B cell (primary cell): ENCODE results near the gene DMKN. TPM values are rescaled to one million over a fixed set of nuclear protein-coding genes. Genes with fewer than 3 reads are reported as not detected.

ENCODE experiments used
- ATAC-seq: fragments of 200-7000 bp; cut with Tn5 transposase; one replicate; pipeline ENCODE4 v1.10.0; 2021; ENCODE audit warnings: low read depth, mild to moderate bottlenecking, moderate number of reproducible peaks, moderate library complexity
- CTCF ChIA-PET: fragments of 350-600 bp; sonication (Branson Sonifier 250); formaldehyde crosslinking; loops from one replicate; lab custom pipeline; 2021; ENCODE audit warnings: antibody characterized with exemption, inconsistent platforms; lab: Charles Lee
- POLR2A ChIA-PET: fragments of 350-600 bp; sonication (Branson Sonifier 250); formaldehyde crosslinking; loops from one replicate; lab custom pipeline; 2021; ENCODE audit warnings: antibody characterized with exemption; lab: Charles Lee
- DNase-seq: peaks from one replicate; pipeline ENCODE4 v3.0.0; 2013
- H2AFZ ChIP-seq: 2 replicates; pipeline ENCODE4 v1.6.1; 2012; ENCODE audit warnings: mild to moderate bottlenecking, low read depth, low read length; ENCODE audit not compliant: insufficient read depth, poor library complexity, severe bottlenecking
- H3K27ac ChIP-seq, 2 donors: 1 replicate in 1 of 2; 2 replicates in 1 of 2; pipeline ENCODE4 v1.5.1; 2012 to 2013; ENCODE audit warnings: low read length in 2 of 2, mild to moderate bottlenecking in 2 of 2, moderate library complexity in 1 of 2
- H3K27me3 ChIP-seq, 4 experiments: fragments of 200-600 bp in 1 of 4; sonication (generic) in 1 of 4; replicated peaks in 1 of 4; 1 replicate in 2 of 4; 2 replicates in 2 of 4; pipeline versions ENCODE4 v1.6.1 to v1.7.0; 2013 to 2016; ENCODE audit warnings: low read length in 3 of 4, mild to moderate bottlenecking in 2 of 4, mixed read lengths in 1 of 4, moderate library complexity in 1 of 4; ENCODE audit not compliant: insufficient read depth in 4 of 4, control insufficient read depth in 3 of 4; ENCODE audit errors: control extremely low read depth in 1 of 4
- H3K36me3 ChIP-seq, 2 experiments: replicated peaks in 1 of 2; 1 replicate in 1 of 2; 2 replicates in 1 of 2; pipeline versions ENCODE4 v1.6.1 to v1.7.1; 2013; ENCODE audit warnings: low read length in 1 of 2; ENCODE audit not compliant: insufficient read depth in 2 of 2, control insufficient read depth in 1 of 2; ENCODE audit errors: control extremely low read depth in 1 of 2, extremely low read depth in 1 of 2
- H3K4me1 ChIP-seq, 2 donors: fragments of 200-600 bp in 1 of 2; sonication (generic) in 1 of 2; 1 replicate in 1 of 2; 2 replicates in 1 of 2; pipeline versions ENCODE4 v1.5.1 to v1.6.1; 2013 to 2017; ENCODE audit warnings: low read length in 2 of 2; ENCODE audit not compliant: control insufficient read depth in 2 of 2, insufficient read depth in 2 of 2
- H3K4me2 ChIP-seq: replicated peaks from 2 replicates; pipeline ENCODE3; 2012; ENCODE audit warnings: mild to moderate bottlenecking, low read depth, low read length; ENCODE audit not compliant: poor library complexity, severe bottlenecking
- H3K4me3 ChIP-seq, 5 experiments: fragments of 200-600 bp in 1 of 5; sonication (generic) in 1 of 5; 1 replicate in 3 of 5; 2 replicates in 2 of 5; pipeline versions ENCODE4 v1.5.1 to v1.7.0; 2011 to 2016; ENCODE audit warnings: low read length in 4 of 5, mild to moderate bottlenecking in 4 of 5, low read depth in 2 of 5, control low read depth in 1 of 5, moderate library complexity in 1 of 5; ENCODE audit not compliant: insufficient read depth in 1 of 5; ENCODE audit errors: control extremely low read depth in 1 of 5, extremely low read depth in 1 of 5
- H3K79me2 ChIP-seq: fragments of 200-600 bp; sonication (generic); one replicate; pipeline ENCODE4 v1.6.0; 2016; ENCODE audit warnings: low read length; ENCODE audit not compliant: control insufficient read depth, insufficient read depth
- H3K9ac ChIP-seq: fragments of 200-600 bp; sonication (generic); 2 replicates; pipeline ENCODE4 v1.6.1; 2017; ENCODE audit warnings: mild to moderate bottlenecking, low read length, moderate library complexity
- H3K9me3 ChIP-seq, 3 donors: one replicate each; pipeline versions ENCODE4 v1.6.1 to v1.7.1; 2013; ENCODE audit warnings: low read length in 2 of 3; ENCODE audit not compliant: control insufficient read depth in 2 of 3, insufficient read depth in 1 of 3; ENCODE audit errors: control extremely low read depth in 1 of 3
- H4K20me1 ChIP-seq: 2 replicates; pipeline ENCODE4 v1.6.0; 2012; ENCODE audit warnings: mild to moderate bottlenecking, low read length; ENCODE audit not compliant: insufficient read depth, control insufficient read depth, poor library complexity, severe bottlenecking
- H3K27ac Mint-ChIP-seq: one replicate; pipeline ENCODE4 v1.8.0; 2021; ENCODE audit warnings: mixed read lengths
- H3K27me3 Mint-ChIP-seq: one replicate; pipeline ENCODE4 v1.8.0; 2021; ENCODE audit warnings: mixed read lengths
- H3K4me1 Mint-ChIP-seq: one replicate; pipeline ENCODE4 v1.8.0; 2021; ENCODE audit warnings: mixed read lengths
- H3K4me3 Mint-ChIP-seq: one replicate; pipeline ENCODE4 v1.8.0; 2021; ENCODE audit warnings: mixed read lengths
- H3K9me3 Mint-ChIP-seq: one replicate; pipeline ENCODE4 v1.8.0; 2022; ENCODE audit warnings: mixed read lengths; ENCODE audit not compliant: insufficient read depth
- EZH2 ChIP-seq: IDR thresholded peaks from 2 replicates; pipeline ENCODE4 v1.6.1; 2012; ENCODE audit warnings: borderline replicate concordance, low read depth, mild to moderate bottlenecking, moderate library complexity, low read length; ENCODE audit not compliant: insufficient read depth, poor library complexity, severe bottlenecking
- WGBS: methylation state at CpG from one replicate; pipeline ENCODE4 v1.1.5; 2013; ENCODE audit warnings: missing lambda C conversion rate; ENCODE audit not compliant: insufficient coverage; 5-methylcytosine and 5-hydroxymethylcytosine counted together
- intact Hi-C: fragments of 100-400 bp; cut with micrococcal nuclease; formaldehyde crosslinking; loops from one replicate; pipeline ENCODE4 v1.10.0; 2022
- polyA plus RNA-seq: library from polyadenylated mRNA; depleted of rRNA; stranded (reverse); fragments of >200 nt; gene quantifications from 2 replicates; pipeline ENCODE4 v1.2.3, GENCODE V29; 2012
- total RNA-seq, 2 donors: library from RNA; stranded (reverse); fragments of 120-200 nt in 1 of 2; gene quantifications; 1 replicate in 1 of 2; 2 replicates in 1 of 2; pipeline versions ENCODE4 v1.2.3 to v1.2.4, GENCODE V29; 2013 to 2022
- TF ChIP-seq, protein P1 (sequence below): fragments of 200-600 bp; IDR thresholded peaks from one replicate; pipeline ENCODE4 v1.8.0; 2022; ENCODE audit warnings: antibody characterized with exemption, mild to moderate bottlenecking

Gene DMKN
- total and polyA plus RNA-seq, 2 donors (not counting 1 experiment from before 2014, with no cell fraction given): 0.58 to 4.5 TPM

DNA sequence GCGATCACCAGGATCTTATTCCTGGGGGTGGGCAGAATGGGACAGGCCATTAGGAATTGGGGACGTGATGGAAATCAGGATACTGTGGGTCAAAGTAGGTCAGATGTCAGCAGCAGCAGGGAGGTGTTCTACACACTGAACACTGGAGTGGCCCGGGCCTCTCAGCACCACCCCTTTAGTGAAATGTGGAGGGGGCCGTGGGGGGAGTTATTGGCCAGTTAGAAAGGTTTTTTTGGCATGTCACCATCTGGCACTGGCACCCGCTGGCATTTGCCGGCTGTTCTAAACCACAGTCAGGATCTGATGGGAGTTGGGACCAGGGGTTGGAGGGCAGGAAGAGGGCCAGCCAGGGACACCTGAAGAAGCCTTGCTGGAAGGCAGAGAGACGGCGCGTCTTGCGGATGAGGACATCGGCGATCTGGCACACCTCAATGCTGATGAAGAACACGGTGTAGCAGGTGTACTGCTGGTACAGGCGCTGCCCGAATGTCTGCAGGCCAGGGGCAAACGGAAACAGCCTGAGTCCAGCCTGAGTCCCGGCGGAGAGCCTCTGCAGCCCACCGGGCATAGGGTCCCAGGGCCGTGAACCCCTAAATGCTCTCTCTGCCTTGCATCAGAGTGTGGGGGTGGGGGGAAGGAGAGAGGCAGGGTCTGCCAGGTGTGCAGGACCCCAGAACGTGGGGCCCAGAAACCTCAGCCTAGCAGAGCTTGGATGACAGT is 37.8 kb upstream of the DMKN start:
- Histone ChIP-seq H3K79me2 (peaks cover 27% of the 10 kb centered on the region), H2AFZ (no peak overlapping the region), H3K36me3 (peaks cover 0 to 11% of the 10 kb centered on the region in 2 experiments), H3K4me1 (peaks cover 7 to 10% of the 10 kb centered on the region in 2 donors), H3K9ac (no peak overlapping the region), H3K4me2 (no peak overlapping the region), H3K4me3 (no peak overlapping the region), H3K9me3 (no peaks in the 10 kb centered on the region), H4K20me1 (no peaks in the 10 kb centered on the region), H3K27ac (no peak overlapping the region), H3K27me3 (peaks cover 0 to 3% (median 0%) of the 10 kb centered on the region in 4 experiments)
- TF ChIP-seq, protein P1, sequence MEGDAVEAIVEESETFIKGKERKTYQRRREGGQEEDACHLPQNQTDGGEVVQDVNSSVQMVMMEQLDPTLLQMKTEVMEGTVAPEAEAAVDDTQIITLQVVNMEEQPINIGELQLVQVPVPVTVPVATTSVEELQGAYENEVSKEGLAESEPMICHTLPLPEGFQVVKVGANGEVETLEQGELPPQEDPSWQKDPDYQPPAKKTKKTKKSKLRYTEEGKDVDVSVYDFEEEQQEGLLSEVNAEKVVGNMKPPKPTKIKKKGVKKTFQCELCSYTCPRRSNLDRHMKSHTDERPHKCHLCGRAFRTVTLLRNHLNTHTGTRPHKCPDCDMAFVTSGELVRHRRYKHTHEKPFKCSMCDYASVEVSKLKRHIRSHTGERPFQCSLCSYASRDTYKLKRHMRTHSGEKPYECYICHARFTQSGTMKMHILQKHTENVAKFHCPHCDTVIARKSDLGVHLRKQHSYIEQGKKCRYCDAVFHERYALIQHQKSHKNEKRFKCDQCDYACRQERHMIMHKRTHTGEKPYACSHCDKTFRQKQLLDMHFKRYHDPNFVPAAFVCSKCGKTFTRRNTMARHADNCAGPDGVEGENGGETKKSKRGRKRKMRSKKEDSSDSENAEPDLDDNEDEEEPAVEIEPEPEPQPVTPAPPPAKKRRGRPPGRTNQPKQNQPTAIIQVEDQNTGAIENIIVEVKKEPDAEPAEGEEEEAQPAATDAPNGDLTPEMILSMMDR: no peak
- no peak for TF ChIP-seq EZH2
- ChIA-PET POLR2A (no interaction called here), CTCF (no interaction called here)
- intact Hi-C loops: no loop called here
- Mint-ChIP-seq H3K27me3 (peaks cover 3% of the 10 kb centered on the region), H3K27ac (no peak overlapping the region), H3K9me3 (no peaks in the 10 kb centered on the region), H3K4me1 (peaks cover 19% of the 10 kb centered on the region), H3K4me3 (no peak overlapping the region)
- ATAC-seq: no peak
- no peak for DNase-seq
- 95% methylated on average over 19 of the region's 21 CpGs for WGBS

DNA sequence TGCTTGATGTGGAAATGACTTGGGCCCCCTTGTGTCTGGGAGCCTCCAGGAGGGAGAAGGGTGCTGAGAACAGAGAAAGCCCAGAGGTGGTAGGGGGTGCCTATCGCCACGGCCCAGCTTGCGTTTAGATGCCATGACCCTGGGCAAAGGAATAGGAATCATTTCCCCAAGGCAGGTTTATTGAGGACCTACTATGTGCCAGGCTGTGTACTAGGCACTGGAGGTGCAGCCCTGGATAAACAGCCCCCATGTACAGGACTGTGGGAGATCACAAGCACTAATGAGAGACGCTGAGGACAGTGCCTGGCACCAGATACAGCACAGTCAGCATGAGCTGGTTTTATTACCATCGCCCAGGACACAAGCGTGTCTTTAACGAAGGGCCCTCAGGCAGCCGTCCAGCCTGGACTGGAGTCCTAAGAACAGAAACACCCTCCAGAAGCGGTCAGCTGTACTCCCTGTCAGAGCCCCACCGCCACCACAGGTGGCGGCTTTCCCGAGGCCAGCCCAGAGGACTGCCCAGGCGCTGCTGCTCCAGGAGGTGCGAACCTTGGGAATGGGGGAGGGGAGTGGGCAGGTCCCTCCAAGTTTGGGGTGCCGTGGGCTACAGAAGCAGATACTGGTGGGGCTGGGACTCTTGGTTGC is 36.6 kb upstream of the DMKN start:
- peaks cover 28% of the 10 kb centered on the region for H3K79me2 ChIP-seq
- H3K4me3 ChIP-seq: no peak overlapping the region
- intact Hi-C loops: loop anchor here (1.0 to 5.0 kb wide), 2 partner anchors 152 to 167 kb away; partner anchors contain the start of gene ZBTB32
- no peak overlapping the region for H3K4me2 ChIP-seq
- peaks cover 0 to 11% of the 10 kb centered on the region in 2 experiments for H3K36me3 ChIP-seq
- Mint-ChIP-seq H3K9me3 (no peaks in the 10 kb centered on the region), H3K27me3 (peaks cover 3% of the 10 kb centered on the region), H3K27ac (no peak overlapping the region), H3K4me3 (no peak overlapping the region), H3K4me1 (peaks cover 21% of the 10 kb centered on the region)
- CTCF ChIA-PET: interaction anchor here (0.7 to 1.6 kb wide), 6 partner anchors 9 to 94 kb away, joined by 3 to 4 read pairs (median 3); no protein-coding TSS in a partner anchor
- 96% methylated on average over 15 of the region's 15 CpGs for WGBS
- no peak for DNase-seq
- H4K20me1 ChIP-seq: no peaks in the 10 kb centered on the region
- no peak for ATAC-seq
- H3K9me3 ChIP-seq: no peaks in the 10 kb centered on the region
- POLR2A ChIA-PET: no interaction called here
- no peaks in the 10 kb centered on the region for H3K27me3 ChIP-seq
- no peak overlapping the region for H3K27ac ChIP-seq
- H3K9ac ChIP-seq: no peak overlapping the region
- H2AFZ ChIP-seq: no peak overlapping the region
- H3K4me1 ChIP-seq: peaks cover 11 to 17% of the 10 kb centered on the region in 2 donors
- TF ChIP-seq EZH2: no peak
- TF ChIP-seq, protein P1: no peak
